GM19240 (cell line): ENCODE data around the gene EIF2B2.
A peak's percentile ranks its signal among the peaks of the same experiment; 100 is the strongest.

Experiments
- DNase-seq: peaks from one replicate; pipeline ENCODE4 v3.0.0; 2011; ENCODE audit warnings: low spot score; ENCODE audit not compliant: insufficient read length

Gene EIF2B2

DNA sequence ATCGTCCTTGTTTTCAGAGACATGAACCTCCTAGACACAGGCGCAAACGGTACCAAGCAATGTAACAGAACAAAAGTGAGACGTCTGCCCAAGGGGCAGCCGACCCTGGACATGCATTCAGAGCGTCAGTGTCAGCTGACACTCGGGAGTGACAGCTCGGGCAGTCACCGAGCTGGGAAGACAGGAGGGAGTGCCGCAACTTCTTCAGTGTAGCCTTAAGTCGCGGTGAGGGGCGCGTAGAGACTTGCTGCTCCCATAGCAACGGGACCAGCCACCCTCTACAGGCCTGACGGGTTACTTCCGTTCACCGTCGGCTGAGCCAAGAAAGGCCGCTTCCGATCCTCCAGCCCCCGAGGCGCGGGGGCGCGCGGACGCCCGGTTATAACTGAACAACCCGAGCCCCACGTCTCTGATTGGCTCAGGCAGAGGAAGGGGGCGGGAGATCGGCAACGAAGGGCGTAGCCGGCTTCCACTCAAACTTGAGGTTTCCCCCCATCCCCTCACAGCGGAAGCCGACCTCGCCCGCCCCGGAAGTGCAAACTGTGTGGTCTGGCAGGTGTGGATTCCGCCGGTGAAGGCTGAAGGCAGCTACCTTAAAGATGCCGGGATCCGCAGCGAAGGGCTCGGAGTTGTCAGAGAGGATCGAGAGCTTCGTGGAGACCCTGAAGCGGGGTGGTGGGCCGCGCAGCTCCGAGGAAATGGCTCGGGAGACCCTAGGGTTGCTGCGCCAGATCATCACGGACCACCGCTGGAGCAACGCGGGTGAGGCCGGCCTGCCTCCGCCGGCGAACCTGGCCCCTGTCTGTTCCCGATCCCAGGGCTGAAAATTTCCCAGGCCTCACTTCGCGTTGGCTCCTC lies at the start of gene EIF2B2:
Gene EIF2B2 (plus strand): TSS at position 530 of the 858 bp plus-strand sequence. CDS start 70 bp downstream, at position 600.
- DNase-seq: peak; percentile 86

DNA sequence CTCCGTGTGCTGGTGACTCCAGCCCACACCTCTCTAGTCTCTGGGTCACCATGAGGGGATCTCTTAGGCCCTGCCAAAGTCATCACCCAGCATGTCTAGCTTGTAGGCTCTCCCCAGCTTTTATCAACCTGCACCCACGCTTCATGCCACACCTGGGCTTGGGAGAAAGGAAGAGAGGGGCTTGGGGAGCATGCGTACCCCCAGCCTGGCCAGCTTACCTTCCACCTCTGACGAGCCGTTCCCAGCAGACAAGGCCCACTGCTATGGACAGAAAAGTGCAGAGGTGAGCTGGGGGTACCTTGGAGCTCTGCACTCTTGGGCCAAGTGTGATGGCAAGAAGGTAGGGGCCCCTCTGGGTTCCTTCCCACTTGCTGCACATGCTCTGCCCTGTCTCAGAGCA lies 49.0 kb upstream of the EIF2B2 start:
- no peak for DNase-seq

DNA sequence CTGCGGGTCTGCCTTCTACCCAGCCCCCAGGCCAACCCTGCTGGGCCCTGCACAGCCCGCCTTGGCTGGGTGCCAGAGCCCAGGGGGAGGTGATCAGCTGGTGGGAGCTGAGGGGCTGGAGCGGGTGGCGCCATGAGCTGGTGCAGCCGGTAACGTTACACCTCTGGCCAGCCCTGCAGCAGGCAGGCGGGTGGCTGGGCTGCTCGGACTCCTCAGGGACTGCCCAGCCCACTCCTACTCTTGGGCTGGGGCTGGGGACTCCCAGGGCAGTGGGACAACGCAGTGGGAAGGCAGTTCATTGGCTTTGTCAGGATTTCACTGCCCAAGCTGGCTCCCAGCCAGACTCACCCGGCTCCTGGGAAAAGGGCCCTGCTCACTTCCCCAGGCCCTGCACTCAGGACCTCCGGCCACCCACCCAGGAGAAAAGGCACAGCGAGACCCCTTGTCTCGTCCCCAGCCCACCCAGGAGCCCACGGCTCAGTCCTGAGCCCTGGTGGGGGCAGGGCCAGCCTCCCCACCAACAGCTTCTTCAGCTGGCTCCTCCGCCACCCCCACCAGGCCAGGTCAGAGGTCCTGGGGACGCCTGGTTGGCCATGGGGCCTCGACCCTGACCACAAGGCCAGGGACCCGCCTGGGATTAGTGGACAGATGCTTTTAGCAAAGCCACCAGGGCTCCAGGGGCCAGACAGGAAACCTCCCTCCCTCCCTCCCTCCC lies 48.3 kb upstream of the EIF2B2 start:
- no peak for DNase-seq

DNA sequence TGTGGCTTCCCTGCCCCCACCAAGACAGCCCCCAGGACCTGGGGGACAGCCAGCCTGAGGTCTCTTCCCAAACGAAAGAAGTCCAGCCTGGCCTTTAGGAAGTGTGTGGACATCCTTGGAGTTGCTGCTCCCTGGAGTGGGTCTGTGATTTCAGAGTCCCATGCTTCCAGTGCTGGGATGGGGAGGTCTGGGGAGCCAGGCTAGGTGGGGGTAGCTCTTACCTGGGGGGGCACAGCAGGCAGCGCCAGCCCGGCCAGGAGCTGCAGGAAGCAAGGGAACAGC lies 47.8 kb upstream of the EIF2B2 start:
- no peak for DNase-seq

DNA sequence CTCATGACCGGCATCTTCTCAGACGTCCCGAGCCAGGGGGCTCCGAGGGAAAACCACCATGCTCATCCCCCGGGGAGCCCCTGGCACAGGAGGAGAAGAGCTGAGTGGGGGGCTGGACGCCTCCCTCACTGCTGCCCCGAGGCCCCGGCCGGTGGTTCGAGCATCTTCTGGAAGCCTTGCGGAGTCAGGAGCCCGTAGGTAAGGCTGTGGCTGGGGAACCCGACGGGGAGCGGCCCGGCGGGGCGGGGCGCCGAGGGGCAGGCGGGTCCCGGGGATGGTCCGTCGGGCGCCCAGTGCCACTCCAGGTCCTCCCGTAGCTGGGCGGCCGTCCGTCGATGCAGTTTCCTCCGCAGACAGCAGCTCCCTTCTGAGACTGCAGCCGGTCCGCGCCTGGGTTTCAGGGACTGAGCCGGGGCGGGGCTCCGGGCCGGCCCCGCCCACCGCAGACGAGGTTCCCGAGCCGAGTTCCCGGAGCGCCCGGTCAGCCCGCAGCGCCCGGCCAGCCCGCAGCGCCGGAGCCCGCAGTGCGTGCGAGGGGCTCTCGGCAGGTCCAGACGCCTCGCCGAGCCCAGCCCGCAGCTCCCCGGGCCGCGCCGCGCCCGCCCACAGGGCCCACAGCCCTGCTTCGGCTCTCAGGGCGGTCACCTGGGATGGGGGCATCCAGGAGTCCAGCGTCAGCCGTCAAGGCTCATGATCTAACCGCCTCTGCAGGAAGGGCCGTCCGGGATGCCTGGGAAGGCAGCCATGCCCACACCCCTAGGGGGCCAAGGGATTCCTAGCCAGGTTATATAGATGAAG lies 47.3 kb upstream of the EIF2B2 start, which contains the start of gene PGF:
Gene PGF (minus strand): TSS at position 369 of the 798 bp plus-strand sequence. CDS start 355 bp downstream, at position 14.
- no peak for DNase-seq

DNA sequence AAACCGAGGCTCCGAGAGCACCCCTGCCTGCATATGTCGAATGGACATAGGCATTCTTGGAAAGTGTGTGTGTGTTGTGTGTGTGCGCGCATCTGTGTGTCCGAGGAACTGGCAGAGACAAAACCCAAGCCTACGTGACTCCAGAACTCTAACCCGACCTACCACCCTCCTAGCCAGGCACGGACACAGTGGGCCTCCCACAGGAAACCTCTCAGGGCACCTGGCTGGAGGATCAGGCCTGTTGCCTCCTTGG lies 46.8 kb upstream of the EIF2B2 start:
- no peak for DNase-seq

DNA sequence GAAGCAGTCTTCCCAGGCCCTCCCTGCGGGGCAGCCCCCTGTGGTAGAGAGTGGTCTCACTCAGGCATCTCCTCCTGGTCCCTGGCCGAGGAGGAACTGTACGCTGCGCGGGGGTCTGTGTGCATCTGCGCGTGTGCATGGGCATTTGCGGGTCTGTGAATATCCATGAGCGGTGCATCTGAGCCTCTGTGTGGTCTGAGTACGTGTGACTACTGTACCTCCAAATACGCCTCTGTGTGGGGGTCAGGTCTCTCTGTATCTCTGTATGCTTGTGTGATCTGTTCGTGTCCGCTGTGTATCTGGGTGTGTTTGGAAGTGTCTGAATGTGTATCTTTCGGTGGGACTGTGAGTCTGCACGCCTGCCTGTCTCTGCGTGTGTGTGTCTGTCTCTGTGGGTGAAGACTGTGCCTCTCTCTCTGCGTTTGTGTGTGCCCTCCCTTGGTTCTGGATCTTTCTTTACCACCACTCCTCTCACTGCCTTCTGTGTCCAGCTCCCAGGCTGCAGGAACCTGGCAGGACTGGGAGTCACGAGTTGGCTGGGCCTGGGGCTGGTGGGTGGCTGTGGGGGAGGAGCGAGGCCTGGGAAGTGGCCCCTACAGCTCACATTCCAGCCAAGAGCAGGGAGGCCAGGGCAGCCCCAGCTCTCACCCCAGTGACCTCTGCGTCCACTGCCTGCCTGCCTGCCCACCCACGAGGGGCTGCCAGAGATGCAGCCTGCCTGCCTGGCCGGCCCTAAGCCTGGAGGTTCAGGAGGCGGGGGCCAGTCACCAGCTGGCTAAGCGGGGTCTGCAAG lies 46.2 kb upstream of the EIF2B2 start:
- no peak for DNase-seq

DNA sequence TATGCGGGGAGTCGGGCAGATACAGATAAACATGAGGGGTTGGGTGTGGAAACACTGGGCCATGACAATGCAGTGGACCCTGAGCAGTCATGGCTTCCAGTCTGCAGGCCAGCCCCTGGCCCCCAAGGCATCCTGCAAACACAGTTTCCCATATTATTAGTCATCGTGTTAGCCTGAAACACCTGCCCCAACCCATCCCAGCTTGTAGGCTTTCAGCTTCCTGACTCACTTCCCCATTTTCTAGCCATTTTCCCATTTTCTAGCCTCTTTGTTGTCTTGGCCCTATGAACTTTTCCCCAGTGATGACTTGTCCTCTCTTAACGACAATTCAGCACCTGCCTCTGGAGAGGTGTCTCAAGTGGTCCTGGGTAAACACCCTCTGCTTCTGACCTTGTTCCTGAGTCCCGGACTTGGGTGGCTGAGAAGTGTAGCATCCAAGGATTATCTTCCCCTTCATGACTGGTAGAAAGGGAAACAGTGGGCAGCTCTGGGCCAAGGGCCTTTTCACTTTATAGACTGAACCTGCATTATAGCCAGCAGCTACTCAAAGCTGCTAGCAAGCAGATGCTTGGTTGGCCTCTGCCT lies 43.0 kb upstream of the EIF2B2 start:
- DNase-seq: no peak

DNA sequence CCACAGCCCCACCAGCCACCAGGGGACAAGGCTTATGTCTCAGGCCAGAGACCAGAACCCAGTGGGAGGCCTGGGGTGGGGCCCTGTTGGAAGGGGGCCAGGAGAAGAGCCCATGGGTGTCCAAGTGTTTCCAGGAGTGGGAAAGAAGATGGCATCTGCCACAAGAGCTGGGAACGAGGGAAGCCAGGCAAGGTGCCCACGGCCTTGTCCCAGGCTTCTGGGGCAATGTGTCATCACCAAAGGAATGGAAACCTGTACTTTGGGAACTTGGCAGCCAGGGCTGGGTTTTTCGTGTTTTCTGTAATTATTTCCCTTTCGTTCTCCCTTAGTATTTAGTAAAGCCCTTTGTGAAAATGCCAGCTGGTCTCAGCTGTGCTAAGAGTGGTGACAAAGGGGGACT lies 42.0 kb upstream of the EIF2B2 start:
- DNase-seq: no peak

DNA sequence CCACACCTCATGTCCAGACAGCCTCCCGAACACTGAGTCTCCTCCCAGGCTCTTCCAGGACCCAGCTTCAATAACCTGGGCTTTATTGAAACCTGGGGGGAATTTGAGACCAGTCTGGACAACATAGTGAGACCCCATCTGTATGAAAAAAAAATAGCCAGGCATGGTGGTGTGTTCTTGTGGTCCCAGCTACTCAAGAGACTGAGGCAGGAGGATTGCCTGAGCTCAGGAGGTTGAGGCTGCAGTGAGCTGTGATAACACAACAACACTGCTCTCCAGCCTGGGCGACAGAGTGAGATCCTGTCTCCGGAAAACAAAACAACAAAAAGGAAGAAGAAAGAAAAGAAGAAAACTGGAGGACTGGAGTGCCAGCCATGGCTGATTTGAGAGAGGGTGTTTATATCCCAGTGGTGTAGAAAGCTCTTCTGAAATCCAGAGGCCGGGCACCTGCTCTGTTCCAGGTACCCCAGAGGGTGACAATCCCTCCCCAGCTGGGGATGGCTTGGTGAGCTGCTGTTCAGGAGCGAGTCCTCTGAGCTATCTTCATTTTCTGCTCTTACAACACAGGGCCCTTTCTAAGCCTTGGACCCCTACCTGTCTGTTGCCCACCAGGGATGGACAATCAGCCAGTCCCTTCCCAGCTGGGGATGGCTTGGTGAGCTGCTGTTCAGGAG lies 41.3 kb upstream of the EIF2B2 start:
- no peak for DNase-seq

DNA sequence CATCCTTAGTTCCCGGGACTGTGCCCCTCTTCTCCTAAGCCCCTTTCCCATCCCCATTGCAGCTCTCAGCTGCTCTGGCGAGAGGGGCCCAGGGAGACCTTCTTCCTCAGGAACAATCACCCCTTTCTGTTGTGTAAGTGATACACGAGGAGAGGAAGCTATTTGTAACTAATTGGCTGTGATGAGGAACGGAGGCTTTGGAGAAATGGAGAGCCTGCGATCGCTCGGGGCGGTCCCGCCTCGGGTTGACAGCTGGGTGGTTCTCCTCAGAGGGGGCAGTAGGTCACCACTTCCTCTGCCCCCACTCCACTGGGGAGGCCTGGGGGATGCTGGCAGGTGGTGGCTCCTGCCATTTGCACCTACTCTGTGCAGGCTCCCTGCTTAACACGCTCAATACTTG lies 40.7 kb upstream of the EIF2B2 start:
- DNase-seq: no peak

DNA sequence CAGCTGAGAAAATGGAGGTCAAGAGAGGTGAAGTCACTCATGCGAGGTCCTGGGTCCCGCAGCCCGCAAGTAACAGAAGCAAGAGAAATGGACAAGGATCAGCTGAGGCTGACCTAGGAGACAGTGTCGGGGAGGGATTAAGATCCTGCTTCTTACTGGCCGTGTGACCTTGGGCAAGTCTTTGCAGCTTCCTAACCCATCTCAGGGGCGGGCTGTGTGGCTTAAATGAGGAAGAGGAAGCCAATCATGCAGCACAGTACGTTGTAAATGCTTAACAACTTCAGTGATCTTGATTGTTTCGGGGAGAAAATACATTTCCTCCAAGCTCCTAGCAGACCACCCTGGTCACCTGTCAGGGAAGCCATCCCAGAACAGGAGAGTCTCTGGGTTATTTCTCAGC lies 40.2 kb upstream of the EIF2B2 start:
- DNase-seq: no peak

DNA sequence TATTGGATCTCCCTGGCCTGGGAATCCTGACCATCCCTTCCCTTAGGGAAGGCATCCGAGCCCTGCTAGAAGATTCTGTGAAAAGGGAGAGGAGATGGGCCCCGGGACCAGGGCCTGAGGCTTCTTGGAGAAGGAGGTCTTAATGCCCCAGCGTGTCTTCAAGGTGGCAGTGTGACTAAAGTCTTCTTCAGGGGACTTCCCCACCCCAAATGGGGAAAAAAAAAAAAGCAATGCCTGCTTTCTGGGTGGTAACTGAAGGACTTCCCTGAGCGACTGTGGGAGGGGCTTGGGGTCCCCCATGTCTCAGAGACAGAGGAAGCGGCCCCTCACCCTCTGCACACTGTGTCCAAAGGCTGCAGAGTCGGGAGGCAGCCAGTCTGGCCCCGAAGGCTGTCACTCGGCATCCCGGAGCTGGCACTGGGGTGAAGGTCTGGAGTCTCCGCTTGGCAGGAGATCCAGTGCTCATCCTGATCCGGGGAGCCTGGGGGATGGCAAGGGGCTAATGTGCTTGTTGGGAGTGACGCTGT lies 39.5 kb upstream of the EIF2B2 start:
- no peak for DNase-seq

DNA sequence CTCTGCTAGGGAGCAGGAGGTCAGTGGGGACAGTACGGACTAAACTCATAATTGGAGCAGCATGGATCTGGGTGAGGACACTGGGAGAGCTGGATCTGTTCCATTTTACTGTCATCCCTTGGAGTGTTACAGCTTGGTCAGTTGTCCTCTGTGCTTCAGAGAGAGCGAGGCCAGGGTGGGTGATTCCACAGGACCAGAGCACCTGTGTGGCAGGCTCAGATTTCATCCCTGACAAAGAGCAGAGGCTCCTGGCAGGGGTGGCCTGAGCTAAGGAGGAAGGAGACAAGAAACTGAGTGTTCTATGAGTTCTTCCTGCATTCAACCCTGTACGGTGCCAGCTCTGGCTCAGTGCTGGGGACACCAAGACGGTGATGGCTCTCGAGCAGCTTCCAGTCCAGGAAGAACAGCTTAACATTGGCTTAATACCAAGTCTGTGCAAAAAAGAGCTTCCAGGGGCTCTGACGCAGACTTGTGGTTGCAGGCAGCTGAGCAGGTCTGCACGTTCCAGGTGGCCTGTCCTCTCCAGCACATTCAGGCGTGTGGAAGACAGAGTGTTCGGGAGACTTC lies 38.9 kb upstream of the EIF2B2 start:
- no peak for DNase-seq

DNA sequence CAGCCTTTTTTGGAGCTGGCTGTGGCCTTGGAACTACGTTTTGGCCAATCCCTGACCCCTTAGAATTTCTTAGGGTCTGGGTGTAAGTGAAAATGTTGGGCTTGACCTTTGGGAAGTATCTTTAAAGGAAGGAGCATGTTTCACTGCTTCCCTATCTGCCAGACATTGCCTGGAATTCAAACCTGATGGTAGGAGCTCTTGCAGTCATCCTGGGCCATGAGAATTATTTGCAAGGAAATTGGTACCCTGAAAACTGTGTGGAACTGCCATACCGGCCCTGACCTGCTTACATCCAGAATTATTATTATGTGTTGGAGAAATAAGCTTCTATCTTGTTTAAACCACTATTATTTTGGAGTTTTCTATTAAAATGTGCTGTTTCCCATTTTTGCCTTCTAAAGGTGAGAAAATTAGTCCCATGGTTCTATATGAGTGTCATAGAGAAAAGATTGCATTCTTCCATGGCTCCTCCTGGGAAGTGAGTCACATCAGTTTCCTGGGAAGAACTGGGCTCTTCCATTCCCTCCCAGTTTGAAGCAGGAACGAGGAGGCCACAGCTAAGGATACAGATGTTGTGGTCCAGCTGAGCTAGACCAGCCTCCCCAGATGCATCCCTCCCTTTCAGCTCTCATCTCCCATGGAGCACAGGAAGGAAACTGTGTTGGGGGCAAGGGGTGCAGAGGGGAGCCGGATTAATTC lies 37.8 kb upstream of the EIF2B2 start:
- no peak for DNase-seq

DNA sequence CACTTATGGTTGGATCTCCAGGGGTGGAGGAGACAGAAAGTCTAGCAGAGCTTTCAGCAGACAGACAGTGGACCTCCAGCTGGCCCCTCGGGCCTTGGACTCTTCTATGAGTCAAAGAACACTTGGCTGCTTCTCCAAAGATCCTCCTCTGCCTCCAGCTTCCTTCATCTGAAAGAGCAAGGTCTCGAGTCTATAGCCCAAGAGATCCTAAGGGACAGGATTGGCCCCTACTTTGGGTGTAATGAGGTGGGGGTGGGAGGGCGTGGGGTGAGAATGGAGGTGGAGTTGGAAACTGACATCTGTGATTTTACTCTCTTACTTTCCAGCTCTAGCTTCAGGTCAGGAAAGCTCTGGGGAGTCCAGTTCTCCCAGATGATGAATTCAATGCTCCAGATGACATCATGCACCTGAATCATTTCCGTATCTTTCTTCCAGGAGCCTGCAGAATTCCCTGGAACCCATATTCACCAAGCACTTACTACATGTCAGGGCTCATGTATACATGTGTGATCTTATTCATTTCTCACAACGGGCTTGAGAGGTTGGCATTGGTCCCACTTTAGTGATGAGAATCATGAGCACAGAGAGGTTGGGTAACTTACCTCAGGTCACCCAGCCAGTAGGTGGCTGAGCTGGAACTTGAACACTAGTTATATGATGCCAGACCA lies 37.1 kb upstream of the EIF2B2 start:
- DNase-seq: no peak

DNA sequence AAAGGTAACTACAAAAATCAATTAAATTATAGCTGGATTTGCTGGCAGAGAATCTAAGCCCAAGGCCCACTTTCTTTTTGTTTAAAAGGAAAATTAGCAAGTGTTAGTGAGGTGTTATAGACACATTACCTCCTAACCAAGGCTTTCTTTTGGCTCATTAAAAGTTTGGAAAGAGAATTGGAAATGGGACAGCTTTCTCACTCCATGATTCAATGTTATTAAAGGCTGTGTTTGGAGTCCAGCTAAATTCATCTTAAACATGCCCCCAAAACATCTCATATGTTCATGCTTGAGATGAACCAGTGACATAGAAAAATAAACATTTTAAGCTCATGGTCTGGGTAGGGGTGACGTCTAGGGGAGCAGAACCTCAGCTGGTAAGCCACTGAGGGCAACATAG lies 33.9 kb upstream of the EIF2B2 start:
- no peak for DNase-seq

DNA sequence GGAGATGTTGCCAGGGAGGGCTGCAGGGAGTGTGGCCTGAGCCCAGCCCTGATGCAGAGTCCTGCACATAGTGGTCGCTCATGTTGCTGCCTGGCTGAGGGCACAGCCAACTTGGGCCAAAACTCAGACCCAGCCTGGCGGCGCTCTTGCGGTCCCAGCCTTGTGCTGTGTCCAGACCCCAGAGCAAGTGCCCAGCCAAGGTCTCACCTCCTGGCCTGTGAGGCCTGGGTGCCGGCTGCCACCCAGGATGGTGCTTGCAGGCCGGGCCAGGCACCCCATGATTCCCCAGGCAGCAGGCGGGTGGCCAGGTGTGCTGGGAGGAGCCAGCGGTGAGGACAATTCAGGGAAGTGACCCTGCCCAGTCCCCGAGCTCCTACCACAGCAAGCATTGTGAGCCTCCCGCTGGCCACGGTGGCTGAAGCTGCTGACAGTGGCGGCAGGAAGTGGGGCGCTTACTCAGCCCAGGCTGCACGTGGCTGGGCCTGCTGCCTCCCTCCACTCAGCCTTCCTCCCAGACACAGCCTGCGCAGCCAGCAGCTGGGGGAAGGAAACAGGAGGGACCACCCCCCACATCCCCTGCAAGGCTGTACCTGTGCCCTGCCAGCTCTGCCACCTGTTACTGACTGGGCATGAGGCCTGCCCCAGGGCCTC lies 29.6 kb upstream of the EIF2B2 start:
- DNase-seq: no peak
